Trophoblast cell (in vitro differentiated cells and primary cell): Measurements from ENCODE around the gene NR1D1.

Experiments
- DNase-seq, 2 donors: peaks; one replicate each; pipeline ENCODE4 v3.0.0-alpha.2; 2016
- H2AFZ ChIP-seq: 2 replicates; pipeline ENCODE4 v1.6.1; 2013; ENCODE audit warnings: low read length, moderate library complexity, mild to moderate bottlenecking; ENCODE audit not compliant: insufficient read depth, poor library complexity
- H2AK5ac ChIP-seq: 2 replicates; pipeline ENCODE4 v1.6.1; 2013; ENCODE audit warnings: mild to moderate bottlenecking, low read length
- H2BK120ac ChIP-seq: 2 replicates; pipeline ENCODE4 v1.6.1; 2013; ENCODE audit warnings: low read length, mild to moderate bottlenecking, moderate library complexity; ENCODE audit not compliant: insufficient read depth, poor library complexity
- H2BK12ac ChIP-seq: 2 replicates; pipeline ENCODE4 v1.6.1; 2013; ENCODE audit warnings: mild to moderate bottlenecking, low read length, moderate library complexity
- H2BK5ac ChIP-seq: 2 replicates; pipeline ENCODE4 v1.6.1; 2013; ENCODE audit warnings: low read length, low read depth, moderate library complexity, mild to moderate bottlenecking; ENCODE audit not compliant: poor library complexity
- H3K14ac ChIP-seq: 2 replicates; pipeline ENCODE4 v1.6.1; 2013; ENCODE audit warnings: mild to moderate bottlenecking, low read length
- H3K18ac ChIP-seq: 2 replicates; pipeline ENCODE4 v1.6.1; 2013; ENCODE audit warnings: mild to moderate bottlenecking, low read length
- H3K23ac ChIP-seq: 2 replicates; pipeline ENCODE4 v1.6.1; 2013; ENCODE audit warnings: low read length
- H3K27ac ChIP-seq: 2 replicates; pipeline ENCODE4 v1.5.1; 2013; ENCODE audit warnings: low read depth, mild to moderate bottlenecking, inconsistent platforms, low read length, moderate library complexity
- H3K27me3 ChIP-seq: 2 replicates; pipeline ENCODE4 v1.6.1; 2013; ENCODE audit warnings: inconsistent platforms, mild to moderate bottlenecking, low read length, moderate library complexity; ENCODE audit not compliant: insufficient read depth
- H3K36me3 ChIP-seq, 2 experiments: 1 replicate in 1 of 2; 2 replicates in 1 of 2; pipeline ENCODE4 v1.6.1; 2013; ENCODE audit warnings: low read length in 2 of 2, mild to moderate bottlenecking in 2 of 2, moderate library complexity in 1 of 2; ENCODE audit not compliant: insufficient read depth in 2 of 2, control insufficient read depth in 1 of 2
- H3K4ac ChIP-seq: 2 replicates; pipeline ENCODE4 v1.6.1; 2013; ENCODE audit warnings: low read depth, mild to moderate bottlenecking, low read length, moderate library complexity
- H3K4me1 ChIP-seq, 2 experiments: 1 replicate in 1 of 2; 2 replicates in 1 of 2; pipeline ENCODE4 v1.6.1; 2013; ENCODE audit warnings: low read length in 2 of 2, mild to moderate bottlenecking in 2 of 2, moderate library complexity in 1 of 2; ENCODE audit not compliant: insufficient read depth in 2 of 2, control insufficient read depth in 1 of 2
- H3K4me2 ChIP-seq: 2 replicates; pipeline ENCODE4 v1.6.1; 2013; ENCODE audit warnings: inconsistent platforms, mild to moderate bottlenecking, low read length, moderate library complexity
- H3K4me3 ChIP-seq: 2 replicates; pipeline ENCODE4 v1.5.1; 2013; ENCODE audit warnings: mild to moderate bottlenecking, low read depth, low read length, inconsistent platforms
- H3K79me1 ChIP-seq: one replicate; pipeline ENCODE4 v1.6.1; 2013; ENCODE audit warnings: low read length
- H3K79me2 ChIP-seq: 2 replicates; pipeline ENCODE4 v1.6.1; 2013; ENCODE audit warnings: low read length, mild to moderate bottlenecking; ENCODE audit not compliant: control insufficient read depth, insufficient read depth, poor library complexity
- H3K9ac ChIP-seq: 2 replicates; pipeline ENCODE4 v1.6.1; 2013; ENCODE audit warnings: mild to moderate bottlenecking, low read length
- H3K9me3 ChIP-seq: 2 replicates; pipeline ENCODE4 v1.6.1; 2013; ENCODE audit warnings: low read depth, mild to moderate bottlenecking, control low read depth, inconsistent platforms, low read length; ENCODE audit not compliant: insufficient read depth
- H4K12ac ChIP-seq: 2 replicates; pipeline ENCODE4 v1.6.1; 2013; ENCODE audit warnings: low read depth, mild to moderate bottlenecking, low read length, moderate library complexity
- H4K8ac ChIP-seq: 2 replicates; pipeline ENCODE4 v1.6.1; 2013; ENCODE audit warnings: low read depth, mild to moderate bottlenecking, low read length, moderate library complexity
- H4K91ac ChIP-seq: one replicate; pipeline ENCODE4 v1.6.1; 2013; ENCODE audit warnings: low read depth, mild to moderate bottlenecking, low read length, moderate library complexity
- WGBS: extraction: QIAGEN DNeasy Blood & Tissue Kit; methylation state at CpG from one replicate; pipeline ENCODE4 v1.1.7; 2013; ENCODE audit warnings: missing lambda C conversion rate; ENCODE audit not compliant: insufficient read length, insufficient coverage; ENCODE audit errors: extremely low coverage; 5-methylcytosine and 5-hydroxymethylcytosine counted together

The NR1D1 gene

DNA sequence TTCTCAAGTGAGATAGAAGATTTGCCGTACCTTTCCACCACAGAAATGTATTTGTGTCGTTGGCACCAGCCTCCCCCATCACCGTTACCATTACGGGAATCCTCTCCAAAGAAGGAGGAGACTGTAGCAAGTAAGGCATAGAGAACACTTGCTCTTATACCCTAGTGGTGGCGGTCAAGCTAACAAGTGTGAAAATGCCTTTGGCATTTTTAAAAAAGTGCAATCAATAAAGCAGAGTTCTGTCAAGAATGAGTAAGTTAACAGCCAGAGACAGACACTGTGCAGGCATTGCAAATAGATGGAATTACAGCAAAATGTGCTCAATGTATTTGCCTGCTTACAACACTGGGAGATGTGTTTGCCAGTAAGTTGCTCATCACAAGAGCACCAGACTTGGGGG lies 29.1 kb upstream of the NR1D1 start:
- no peak overlapping the region for H3K4ac ChIP-seq
- H3K27me3 ChIP-seq = no peaks in the 10 kb centered on the region
- no peak overlapping the region for H3K4me2 ChIP-seq
- H3K4me3 ChIP-seq = no peak overlapping the region
- H2BK120ac ChIP-seq = no peak overlapping the region
- WGBS = no CpG with 5 or more reads among the region's 5 CpGs
- H3K27ac ChIP-seq = no peak overlapping the region
- no peak overlapping the region for H3K9ac ChIP-seq
- H3K79me2 ChIP-seq = no peaks in the 10 kb centered on the region
- H4K91ac ChIP-seq = no peak overlapping the region
- peaks cover 28 to 57% of the 10 kb centered on the region in 2 experiments for H3K36me3 ChIP-seq
- H2BK5ac ChIP-seq = no peak overlapping the region
- H2AK5ac ChIP-seq = no peak overlapping the region
- no peak overlapping the region for H3K14ac ChIP-seq
- H2BK12ac ChIP-seq = no peak overlapping the region
- H3K4me1 ChIP-seq = peaks cover 2 to 3% of the 10 kb centered on the region in 2 experiments
- H2AFZ ChIP-seq = no peak overlapping the region
- H3K23ac ChIP-seq = no peak overlapping the region
- H4K8ac ChIP-seq = no peak overlapping the region
- DNase-seq = no peak
- H4K12ac ChIP-seq = no peak overlapping the region
- H3K18ac ChIP-seq = no peak overlapping the region
- H3K9me3 ChIP-seq = no peaks in the 10 kb centered on the region
- H3K79me1 ChIP-seq = no peaks in the 10 kb centered on the region

DNA sequence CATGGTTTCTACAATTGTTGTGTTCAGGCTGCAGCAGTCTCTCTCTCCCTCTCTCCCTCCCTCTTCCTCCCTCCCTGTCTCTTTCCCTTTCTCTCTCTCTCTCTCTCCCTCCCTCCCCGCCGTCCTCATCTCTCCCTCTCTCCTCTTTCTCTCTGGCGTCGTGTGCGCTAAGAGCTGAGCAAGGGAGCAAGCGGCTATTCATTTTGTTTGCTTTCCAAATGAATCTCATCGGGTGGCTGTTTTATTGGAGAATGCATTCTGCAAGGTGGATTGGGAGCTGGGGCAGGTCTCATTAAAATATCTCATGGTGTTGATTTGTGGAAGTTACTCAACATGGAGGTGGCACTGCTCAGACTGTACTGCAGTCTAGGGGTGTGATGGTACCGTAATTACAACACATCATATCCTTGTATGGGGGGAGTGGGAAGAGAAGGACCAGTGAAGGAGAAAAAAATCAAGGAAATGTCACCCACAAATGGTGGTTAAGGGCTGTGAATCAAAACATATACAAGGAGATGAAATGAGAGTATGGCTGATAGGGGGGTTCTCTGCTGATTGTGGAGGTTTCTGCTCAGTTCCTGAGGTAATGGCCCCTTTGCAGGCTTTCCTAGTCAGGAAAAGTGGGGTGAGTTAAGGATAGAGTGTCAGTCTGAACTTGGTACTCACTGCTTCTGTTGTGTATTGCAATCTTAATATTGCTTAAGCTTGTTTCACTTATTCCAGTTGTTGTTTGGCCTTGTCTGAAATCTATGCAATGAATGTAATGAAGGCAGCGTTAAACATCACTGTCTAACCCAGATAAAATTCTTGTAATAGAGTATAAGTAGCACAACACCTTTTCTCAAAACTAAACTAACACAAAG lies 24.1 kb upstream of the NR1D1 start:
- Histone ChIP-seq H3K36me3 (peaks cover 17 to 20% of the 10 kb centered on the region in 2 experiments), H2AFZ (no peak overlapping the region), H3K4me3 (peak overlapping the region; percentile 46), H3K79me1 (peaks cover 24% of the 10 kb centered on the region), H3K18ac (no peak overlapping the region), H3K79me2 (peaks cover 25% of the 10 kb centered on the region), H4K8ac (no peak overlapping the region), H3K27ac (no peak overlapping the region), H3K4me1 (peaks cover 7 to 10% of the 10 kb centered on the region in 2 experiments), H2AK5ac (no peak overlapping the region), H3K4me2 (peak overlapping the region; percentile 94), H3K9me3 (no peaks in the 10 kb centered on the region), H2BK120ac (no peak overlapping the region), H2BK12ac (no peak overlapping the region), H3K23ac (no peak overlapping the region), H3K27me3 (no peaks in the 10 kb centered on the region), H3K4ac (peak overlapping the region; percentile 96), H4K91ac (no peak overlapping the region), H4K12ac (no peak overlapping the region), H2BK5ac (no peak overlapping the region), H3K14ac (no peak overlapping the region), H3K9ac (peak overlapping the region; percentile 10)
- no peak for DNase-seq
- WGBS = no CpG with 5 or more reads among the region's 9 CpGs

DNA sequence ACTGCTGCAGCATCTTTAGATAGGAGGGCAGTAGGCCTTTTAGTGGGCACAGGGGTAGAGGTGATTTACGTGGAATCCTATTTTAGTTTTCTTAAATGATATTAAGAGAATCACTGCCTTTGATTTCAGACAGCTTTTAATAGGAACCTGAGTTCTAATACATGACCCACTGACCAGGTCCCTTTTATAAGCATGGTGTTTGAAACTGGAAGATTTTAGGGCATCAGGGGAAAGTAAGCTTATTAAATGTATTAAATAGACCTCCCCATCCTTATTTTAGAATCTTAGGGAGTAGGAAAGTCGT lies 23.4 kb upstream of the NR1D1 start:
- peaks cover 7 to 10% of the 10 kb centered on the region in 2 experiments for H3K4me1 ChIP-seq

DNA sequence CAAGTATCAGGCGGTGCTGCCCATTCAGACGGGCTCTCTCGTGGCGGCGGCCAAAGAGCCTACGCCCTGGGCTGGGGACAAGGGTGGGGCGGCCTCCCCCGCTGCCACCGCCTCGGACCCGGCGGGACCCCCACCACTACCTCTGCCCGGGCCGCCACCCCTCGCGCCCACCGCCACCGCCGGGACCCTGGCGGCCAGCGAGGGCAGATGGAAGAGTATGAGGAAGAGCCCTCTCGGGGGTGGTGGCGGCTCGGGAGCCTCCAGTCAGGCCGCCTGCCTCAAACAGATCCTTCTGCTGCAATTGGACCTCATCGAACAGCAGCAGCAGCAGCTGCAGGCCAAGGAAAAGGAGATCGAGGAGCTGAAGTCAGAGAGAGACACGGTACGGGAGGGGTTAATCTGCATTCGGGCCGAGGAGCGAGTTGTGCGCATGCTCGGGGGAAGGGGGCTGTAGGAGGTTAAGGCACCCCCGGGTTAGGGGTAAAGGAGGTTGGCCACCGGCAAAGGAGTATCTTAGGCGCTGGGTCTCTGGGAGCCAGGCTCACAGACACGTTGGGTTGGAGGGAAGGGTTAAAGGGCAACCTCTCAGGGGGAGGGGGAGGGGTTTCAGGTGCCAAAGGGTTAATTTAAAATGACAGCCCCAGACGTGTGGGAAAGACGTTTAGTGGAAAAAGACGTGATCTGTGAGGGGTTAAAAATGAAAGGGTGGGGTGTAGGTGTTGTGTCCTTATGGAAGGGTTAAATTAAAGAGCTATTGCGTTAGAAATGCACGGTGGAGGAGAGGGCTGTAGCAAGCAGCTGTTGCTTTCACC lies 22.8 kb upstream of the NR1D1 start:
- H2BK120ac ChIP-seq = peak overlapping the region; percentile 85
- H3K9me3 ChIP-seq = no peaks in the 10 kb centered on the region
- H2AFZ ChIP-seq = peak overlapping the region; percentile 71
- peak in 1 of 2 donors; percentile 41 for DNase-seq
- peak overlapping the region; percentile 96 for H4K8ac ChIP-seq
- peak overlapping the region; percentile 93 for H3K4me3 ChIP-seq
- peak overlapping the region; percentile 94 for H3K27ac ChIP-seq
- WGBS = 100% methylated on average over 2 of the region's 43 CpGs
- peaks cover 24% of the 10 kb centered on the region for H3K79me1 ChIP-seq
- peak overlapping the region; percentile 69 for H4K12ac ChIP-seq
- peak overlapping the region; percentile 97 for H2BK5ac ChIP-seq
- H3K79me2 ChIP-seq = peaks cover 25% of the 10 kb centered on the region
- peak overlapping the region; percentile 99 for H4K91ac ChIP-seq
- peak overlapping the region; percentile 63 for H2BK12ac ChIP-seq
- peak overlapping the region; percentile 94 for H3K4me2 ChIP-seq
- no peak overlapping the region for H3K23ac ChIP-seq
- peak overlapping the region; percentile 60 for H3K9ac ChIP-seq
- H3K14ac ChIP-seq = peak overlapping the region; percentile 100
- peak overlapping the region; percentile 98 for H3K4ac ChIP-seq
- no peaks in the 10 kb centered on the region for H3K27me3 ChIP-seq
- H2AK5ac ChIP-seq = peak overlapping the region; percentile 98
- H3K18ac ChIP-seq = peak overlapping the region; percentile 75
- peaks cover 7 to 10% of the 10 kb centered on the region in 2 experiments for H3K4me1 ChIP-seq
- peaks cover 10 to 12% of the 10 kb centered on the region in 2 experiments for H3K36me3 ChIP-seq

More for the DNA sequence above, 23.4 kb upstream of the NR1D1 start:
- no peak overlapping the region for H3K9ac ChIP-seq
- H4K12ac ChIP-seq = no peak overlapping the region
- H2BK12ac ChIP-seq = no peak overlapping the region
- WGBS = no CpG with 5 or more reads among the region's 2 CpGs
- peaks cover 14 to 16% of the 10 kb centered on the region in 2 experiments for H3K36me3 ChIP-seq
- H3K23ac ChIP-seq = no peak overlapping the region
- no peak overlapping the region for H4K91ac ChIP-seq
- peak overlapping the region; percentile 98 for H3K4ac ChIP-seq
- H4K8ac ChIP-seq = no peak overlapping the region
- peaks cover 24% of the 10 kb centered on the region for H3K79me1 ChIP-seq
- H2AK5ac ChIP-seq = no peak overlapping the region
- peak overlapping the region; percentile 93 for H3K4me3 ChIP-seq
- no peak for DNase-seq
- no peak overlapping the region for H3K27ac ChIP-seq
- H3K14ac ChIP-seq = no peak overlapping the region
- peak overlapping the region; percentile 94 for H3K4me2 ChIP-seq
- H3K18ac ChIP-seq = no peak overlapping the region
- no peaks in the 10 kb centered on the region for H3K9me3 ChIP-seq
- no peak overlapping the region for H2BK5ac ChIP-seq
- no peak overlapping the region for H2BK120ac ChIP-seq
- no peak overlapping the region for H2AFZ ChIP-seq
- peaks cover 25% of the 10 kb centered on the region for H3K79me2 ChIP-seq
- H3K27me3 ChIP-seq = no peaks in the 10 kb centered on the region
